ENCODE data around the gene SPINK1.

GRCh38 chr5:147859962-147860640 is 28.6 kb upstream of the SPINK1 start:
- TF ChIP-seq EZH2 (IDR thresholded peaks at IDR 0.05; ENCODE audit: borderline replicate concordance, low read length) = no peak
- TF ChIP-seq CTCF (conservative IDR thresholded peaks at IDR 0.05 in 1 of 2, IDR thresholded peaks at IDR 0.05 in 1 of 2; ENCODE audit: extremely low read depth in 1 of 2, insufficient read depth in 1 of 2, low read depth in 1 of 2, low read length in 2 of 2) = no peak

Data from mammary epithelial cell (primary cell).